NCI-H748 treated with DMSO at 0.1 percent for 48 hours (cell line): Measurements from ENCODE around the gene PPARA.

Experiments used
- DNase-seq: peaks from one replicate; lab custom pipeline; 2025; lab: John Stamatoyannopoulos, UW

PPARA gene

DNA sequence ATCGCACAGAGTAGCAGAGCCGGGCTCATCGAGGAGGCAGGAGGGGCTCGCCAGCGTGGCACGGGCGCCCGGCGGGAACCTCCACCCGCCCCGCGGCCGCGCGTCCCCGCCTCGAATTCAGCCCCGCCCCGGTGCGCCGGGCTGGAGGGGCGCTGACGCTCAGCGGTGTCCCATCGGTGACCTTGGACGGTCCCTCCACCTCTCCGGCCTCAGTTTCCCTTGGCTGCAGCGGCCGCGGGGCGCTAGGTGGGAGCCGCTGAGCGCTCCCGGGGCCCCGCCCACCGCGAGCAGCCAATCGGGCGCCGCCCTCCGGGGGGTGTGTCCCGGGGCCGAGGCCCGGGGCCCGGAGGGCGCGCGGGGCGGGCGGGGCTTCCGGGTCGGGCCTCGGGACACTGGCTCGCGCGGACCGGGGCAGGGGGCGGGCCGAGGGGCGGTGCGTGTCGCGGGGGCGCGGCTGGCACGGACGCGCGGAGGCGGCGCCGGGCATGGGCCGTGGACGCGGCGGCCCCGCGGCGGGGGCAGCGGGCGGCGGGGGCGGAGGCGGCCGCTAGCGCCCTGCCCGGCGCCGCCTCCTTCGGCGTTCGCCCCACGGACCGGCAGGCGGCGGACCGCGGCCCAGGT is at the start of gene PPARA:
TSS of gene PPARA (plus strand) at position 493 of the 621 bp plus-strand sequence. CDS start 47,858 bp downstream, outside the sequence.
- DNase-seq = peak; percentile 30

DNA sequence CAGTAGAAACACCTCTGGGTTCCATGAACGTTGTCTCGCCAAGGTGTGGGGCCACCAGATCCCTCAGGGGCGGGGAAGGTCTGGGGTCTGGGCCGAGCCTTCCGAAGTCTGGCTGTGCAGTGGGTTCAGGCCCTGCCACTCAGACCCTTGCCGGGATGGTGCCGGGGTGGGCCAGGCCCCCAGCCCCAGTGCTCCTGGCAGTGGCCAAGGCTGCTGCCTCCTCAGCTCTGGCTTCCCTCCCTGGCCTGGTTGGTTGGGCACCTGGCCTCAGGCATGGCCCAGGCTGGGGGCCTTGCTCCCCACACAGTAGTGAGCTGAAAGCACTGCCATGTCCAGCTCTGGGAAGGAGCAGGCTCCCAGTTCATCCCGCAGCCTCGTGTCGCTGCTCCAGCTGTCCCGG is 48.2 kb upstream of the PPARA start:
- DNase-seq = no peak

- no peak for DNase-seq
Measured at GRCh38 chr22:46102752-46103151, 47.6 kb upstream of the PPARA start.

DNA sequence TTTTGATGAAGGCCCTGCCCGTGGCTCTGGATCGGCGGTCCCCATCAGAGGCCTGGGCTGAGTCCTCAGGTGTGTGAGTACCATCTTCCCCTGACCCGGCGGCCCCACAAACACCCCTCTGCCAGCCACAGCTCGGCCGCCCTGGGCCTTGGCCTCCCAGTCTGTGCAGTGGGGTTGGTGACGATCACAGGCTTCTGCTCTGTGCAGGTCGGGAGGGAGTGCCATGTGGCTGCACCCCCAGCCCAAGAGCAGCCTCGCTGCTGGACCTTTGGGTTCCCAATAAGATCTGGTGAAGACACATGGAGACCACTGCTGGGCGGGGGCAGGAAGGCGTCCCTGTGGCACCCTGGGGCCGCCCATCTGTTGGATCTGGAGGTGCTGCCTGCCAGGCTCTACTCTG is 47.1 kb upstream of the PPARA start:
- no peak for DNase-seq

- DNase-seq = no peak
Measured at GRCh38 chr22:46103664-46104063, 46.7 kb upstream of the PPARA start.

DNA sequence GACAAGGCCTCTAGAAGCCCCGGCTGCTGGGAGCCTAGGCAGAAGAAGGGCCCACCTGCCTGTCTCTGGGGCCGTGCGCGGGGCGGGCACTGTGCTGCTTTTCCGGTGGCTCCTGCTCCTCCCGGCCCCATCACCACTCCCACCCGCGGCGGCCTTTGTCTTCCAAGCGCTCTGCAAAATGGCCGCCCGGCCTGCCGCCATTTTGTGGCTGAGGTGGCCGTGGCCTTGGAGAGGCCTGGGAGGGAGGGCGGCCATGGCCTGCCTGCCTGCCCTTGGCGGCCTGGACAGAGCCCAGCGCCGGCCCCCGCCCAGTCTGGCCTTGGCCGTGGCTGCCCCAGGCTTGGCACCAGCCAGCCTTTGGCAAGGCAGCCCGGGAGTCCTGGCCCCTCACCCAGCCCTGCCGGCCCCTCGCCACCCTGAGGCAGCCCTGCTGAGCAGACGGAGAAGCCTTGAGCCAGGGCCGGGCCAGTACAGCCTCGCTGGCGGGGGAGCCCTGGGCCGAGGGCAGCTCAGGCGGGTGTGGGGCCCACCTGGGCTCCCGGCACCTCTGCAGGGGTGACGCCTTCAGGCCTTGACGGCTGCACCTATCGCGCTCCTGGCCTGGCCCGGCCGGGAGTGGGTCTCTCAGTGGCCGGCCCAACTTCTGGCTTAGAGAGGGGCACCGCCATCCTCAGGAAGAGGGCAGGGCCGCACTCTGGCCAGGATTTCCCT is 46.0 kb upstream of the PPARA start:
- DNase-seq = no peak

DNA sequence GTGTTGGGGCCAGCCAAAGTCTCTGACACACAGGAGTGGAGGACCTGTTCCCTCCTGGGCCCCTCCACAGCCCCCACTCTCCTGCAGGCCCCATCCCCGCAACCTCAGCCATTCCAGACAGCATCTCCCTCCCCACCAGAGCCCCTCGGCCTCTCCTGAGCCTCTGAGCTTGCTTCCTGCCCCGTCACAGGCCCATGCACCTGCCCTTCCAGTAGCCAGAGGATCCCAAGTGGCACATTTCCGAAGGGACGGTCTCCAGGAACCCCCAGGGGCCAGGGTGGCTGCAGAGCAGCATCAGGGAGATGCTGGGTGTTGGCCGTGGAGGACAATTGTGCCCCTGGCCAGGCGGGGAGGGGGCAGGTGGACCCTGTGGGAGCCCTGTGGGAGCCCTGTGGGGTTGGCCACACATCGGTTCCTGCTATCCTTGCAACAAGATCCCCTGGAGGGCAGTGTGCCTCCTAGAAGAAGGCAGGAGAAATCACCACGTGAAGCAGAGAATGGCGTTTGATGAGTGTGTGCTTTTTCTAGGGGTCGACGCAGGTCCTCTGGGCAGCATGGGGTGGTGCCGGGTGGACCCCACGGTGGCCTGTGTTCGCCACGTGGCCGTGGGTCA is 45.3 kb upstream of the PPARA start:
- DNase-seq = no peak

DNA sequence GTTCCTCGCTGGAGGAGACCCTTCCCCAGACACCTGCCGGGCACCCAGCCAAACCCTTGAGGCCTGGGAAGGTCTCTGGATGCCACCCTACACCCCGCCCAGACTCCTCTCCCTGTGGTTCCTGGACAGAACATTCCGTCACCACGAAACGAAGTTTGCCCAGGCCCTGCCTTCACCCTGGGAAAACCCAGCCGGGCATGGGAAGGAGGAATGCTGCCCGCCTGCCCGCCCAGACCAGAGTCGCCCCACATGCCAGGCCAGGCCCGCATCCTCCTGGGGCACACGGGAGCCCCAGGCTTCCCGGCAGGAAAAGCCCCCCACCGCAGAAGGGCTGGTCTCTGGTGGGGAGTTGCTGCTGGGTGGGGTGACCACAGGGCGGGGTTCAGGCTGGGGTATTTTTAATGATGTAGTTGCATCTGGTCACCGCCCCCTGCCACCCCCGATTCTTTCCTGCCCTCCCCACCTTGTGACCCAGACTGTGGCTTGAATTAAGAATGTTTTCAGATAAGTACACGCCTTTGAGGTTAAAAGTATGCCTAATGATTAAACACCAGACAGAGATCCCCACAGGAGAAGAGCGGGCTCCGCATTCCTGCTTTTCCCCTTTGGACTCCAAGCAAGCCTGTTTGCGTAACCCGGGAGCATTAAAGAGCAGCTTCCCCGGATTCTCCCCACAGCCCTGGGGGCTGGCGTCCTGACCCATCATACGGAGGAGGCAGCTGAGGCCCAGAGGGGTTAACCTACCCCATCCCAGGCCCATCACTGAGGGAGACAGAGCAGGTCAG is 44.6 kb upstream of the PPARA start:
- no peak for DNase-seq

GRCh38 chr22:46106279-46107022 is 43.9 kb upstream of the PPARA start:
- DNase-seq = no peak

DNA sequence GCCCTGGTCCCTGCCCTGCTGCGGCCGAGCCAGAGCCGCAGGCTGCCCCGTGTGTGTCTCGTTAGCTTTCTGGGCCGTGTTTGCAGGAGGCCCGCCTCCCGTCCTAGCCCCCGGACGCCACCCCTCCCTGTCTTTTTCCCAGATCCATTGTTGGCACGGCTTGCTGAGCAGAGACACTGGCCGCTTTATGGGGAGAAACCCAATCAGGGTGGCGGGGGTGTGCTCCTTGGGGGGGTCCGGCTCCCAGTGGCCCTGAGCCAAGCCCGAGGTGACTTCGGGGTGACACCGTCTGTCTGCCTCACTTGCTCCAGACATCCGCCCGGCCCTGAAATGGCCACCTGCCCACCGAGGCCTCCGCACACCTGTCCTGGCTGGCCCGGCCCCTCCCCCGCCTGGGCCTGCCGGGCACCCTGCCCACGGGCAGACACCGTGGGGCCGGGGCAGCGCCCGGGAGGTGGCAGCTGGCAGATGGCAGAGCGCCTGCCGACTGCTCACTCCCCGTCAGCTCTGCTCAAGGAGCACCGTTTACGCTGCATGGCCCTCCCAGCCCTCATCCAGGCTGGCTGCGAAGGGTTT is 43.1 kb upstream of the PPARA start:
- DNase-seq = no peak

- DNase-seq = no peak
Measured at GRCh38 chr22:46107753-46108563, 42.4 kb upstream of the PPARA start.

DNA sequence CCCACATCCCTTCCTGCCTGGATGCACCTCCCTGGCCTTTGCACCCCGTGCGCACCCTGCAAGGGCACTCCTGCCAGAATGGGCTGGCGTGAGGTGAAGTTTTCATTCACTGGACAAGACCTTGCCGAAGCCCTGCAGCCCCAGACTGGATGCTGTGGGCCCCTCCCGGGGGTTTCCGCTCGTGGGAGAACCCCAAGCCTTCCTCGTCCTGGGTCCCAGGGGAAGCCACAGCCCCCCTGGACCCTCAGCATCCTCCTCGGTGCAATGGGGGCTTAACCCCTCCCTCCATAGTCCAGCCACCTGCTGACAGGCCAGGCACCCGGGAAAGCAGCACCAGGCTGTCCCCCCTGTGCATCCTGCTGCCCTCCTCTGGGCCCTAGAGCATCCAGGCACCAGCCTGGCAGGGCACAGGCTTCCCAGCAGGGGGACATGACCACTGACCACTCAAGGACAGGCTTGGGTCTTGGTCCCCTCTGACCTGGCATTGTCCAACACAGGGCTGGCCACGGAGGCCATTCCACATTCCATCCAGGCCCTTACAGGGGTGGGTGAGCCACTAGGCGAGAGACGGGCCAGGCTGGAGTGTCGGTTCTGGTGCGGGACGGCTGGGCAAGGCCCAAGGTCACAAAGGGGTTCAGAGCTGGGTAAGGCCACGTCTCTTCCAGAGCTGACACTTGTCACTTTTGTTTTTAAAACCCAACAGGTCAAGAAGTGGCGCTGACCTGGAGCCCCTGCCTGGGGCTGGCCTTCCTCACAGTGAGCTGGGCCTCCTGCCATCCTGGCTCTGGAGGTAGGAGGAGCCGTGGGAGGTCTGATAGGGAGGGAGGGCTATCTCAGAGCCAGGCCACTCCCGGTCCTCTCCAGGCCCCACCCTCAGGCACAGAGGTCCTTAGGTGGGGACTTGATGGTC is 41.5 kb upstream of the PPARA start:
- DNase-seq = no peak

DNA sequence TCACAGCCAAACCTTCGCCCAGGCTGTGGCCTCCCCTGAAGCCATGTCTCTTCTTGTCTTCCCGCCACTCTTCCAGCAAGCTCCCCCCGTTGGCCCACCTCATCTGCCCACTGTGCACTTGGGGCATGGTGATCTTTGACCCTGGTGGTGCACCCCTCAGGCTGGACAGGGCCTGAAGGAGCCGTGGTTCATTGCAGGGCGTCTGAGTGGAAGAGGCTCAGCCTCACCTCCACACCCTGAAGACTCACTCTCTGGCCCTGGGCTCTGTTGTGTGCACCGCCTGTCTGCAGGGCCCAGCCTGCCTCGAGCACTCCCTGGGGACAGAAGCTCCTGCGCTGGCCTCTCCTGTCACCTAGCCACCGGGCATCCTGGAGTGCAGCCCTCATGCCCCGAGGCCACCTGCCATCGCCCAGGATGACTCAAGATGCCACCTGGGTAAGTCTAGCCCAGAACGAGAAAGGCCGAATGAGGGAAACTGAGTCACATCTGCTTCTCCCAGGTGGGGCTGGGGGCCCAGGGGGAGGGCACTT is 40.8 kb upstream of the PPARA start:
- no peak for DNase-seq

DNA sequence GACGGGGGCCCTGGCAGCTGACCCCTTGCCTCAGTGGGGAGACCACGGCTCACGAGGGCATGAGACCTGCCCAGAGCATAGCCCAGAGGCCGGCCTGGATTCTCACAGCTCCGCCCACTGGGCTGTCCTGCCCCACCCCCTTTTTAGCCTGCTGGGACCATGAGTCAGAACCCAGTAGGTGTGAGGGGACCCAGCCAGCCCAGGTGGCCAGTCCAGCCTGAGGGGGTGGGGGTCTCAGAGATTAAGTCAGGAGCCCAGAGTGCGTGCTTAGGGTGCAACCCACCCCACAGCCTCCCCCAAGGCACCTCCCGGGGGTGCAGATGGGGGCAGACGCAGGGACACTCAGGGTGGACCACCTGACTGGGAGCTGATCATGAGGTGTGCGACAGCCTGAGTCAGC is 40.1 kb upstream of the PPARA start:
- no peak for DNase-seq

- DNase-seq = no peak
Measured at GRCh38 chr22:46111645-46112306, 38.5 kb upstream of the PPARA start.

DNA sequence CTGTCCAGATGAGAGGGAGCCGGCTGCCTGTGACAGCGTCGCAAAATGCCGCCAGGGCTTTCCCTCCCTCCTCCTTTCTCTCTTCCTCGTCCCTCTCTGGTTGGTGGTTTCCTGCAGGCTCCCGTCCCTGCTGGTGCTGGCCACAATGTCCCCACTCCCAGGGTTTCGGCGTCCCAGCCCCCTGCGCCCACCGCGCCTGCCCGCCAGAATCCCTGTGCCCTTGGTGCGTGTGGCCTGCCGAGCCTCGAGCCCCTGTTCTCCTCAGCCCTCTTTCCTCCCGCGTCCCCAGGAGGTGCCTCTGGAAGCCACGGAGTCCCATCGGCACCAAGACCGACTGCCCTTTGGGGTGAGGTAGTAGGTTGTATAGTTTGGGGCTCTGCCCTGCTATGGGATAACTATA is 37.9 kb upstream of the PPARA start:
- DNase-seq = no peak

GRCh38 chr22:46113110-46113909 is 37.0 kb upstream of the PPARA start:
- no peak for DNase-seq

DNA sequence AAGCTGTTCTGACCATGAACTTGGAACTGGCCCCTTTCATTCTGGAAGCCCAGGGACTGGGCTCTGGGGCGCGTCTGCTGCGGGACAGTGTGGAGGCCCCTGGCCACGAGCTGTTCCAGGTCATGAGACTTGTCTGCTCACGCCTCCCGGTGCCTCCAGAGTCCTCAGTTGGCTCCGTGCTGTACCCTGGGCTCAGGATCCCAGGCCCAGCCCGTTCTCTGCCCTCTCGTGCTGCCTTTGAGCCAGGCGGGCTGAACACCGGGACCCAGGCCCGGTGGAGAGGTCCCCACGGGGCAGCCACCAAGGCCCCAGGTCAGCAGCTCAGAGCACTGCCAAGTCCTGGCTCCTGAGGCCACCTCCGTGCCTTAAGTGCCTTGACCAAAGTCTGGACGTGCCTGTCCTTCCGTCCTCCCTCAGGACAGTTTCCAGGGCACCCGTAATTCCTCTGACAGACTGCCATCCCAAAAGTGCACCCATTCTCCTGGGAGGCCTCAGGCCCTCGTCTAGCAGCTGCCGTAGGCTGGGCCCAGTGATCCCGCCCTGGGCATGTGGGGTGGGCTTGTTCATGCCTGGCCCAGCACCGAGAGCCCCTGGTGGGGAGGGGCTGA is 36.3 kb upstream of the PPARA start:
- no peak for DNase-seq
